PFSK-1 (cell line): Measurements from ENCODE around the gene CDC42EP2.

Experiments used
- POLR2AphosphoS5 ChIP-seq: IDR thresholded peaks from 2 replicates; pipeline ENCODE4 v1.6.1; 2012; ENCODE audit warnings: low read depth, mild to moderate bottlenecking, control low read depth, low read length, moderate library complexity
- REST ChIP-seq, 2 experiments: IDR thresholded peaks; 2 replicates each; pipeline versions ENCODE4 v1.6.1 to v1.8.0; 2011 to 2012; ENCODE audit warnings: low read depth in 2 of 2, low read length in 2 of 2, control low read depth in 1 of 2, inconsistent platforms in 1 of 2, mild to moderate bottlenecking in 1 of 2, moderate library complexity in 1 of 2; ENCODE audit not compliant: insufficient read depth in 1 of 2
- SIN3A ChIP-seq: IDR thresholded peaks from 2 replicates; pipeline ENCODE4 v1.6.1; 2012; ENCODE audit warnings: mild to moderate bottlenecking, low read length, moderate library complexity, borderline replicate concordance; ENCODE audit not compliant: insufficient read depth
- TAF1 ChIP-seq: IDR thresholded peaks from 2 replicates; pipeline ENCODE4 v1.6.1; 2012; ENCODE audit warnings: low read length, control low read depth, borderline replicate concordance; ENCODE audit not compliant: insufficient read depth

DNA sequence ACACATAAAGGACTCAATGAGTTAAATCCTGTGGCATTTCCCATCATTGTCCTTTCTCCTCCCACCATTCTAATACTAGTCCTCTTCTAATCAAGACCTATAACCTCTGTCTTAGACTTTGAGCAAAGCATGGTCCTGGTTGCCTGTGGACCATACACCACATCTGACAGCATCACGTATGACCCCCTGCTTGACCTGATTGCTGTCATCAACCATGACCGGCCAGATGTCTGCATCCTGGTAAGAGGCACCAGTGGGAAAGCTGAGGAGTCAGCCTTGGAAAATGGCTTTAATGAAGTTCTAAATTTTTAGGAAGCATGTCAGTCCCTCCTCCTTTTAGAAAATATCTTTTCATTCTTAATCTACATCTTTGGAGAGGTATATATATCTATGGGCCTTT, 27.1 kb upstream of the CDC42EP2 start:
- TF ChIP-seq REST (IDR thresholded peaks at IDR 0.05; ENCODE audit: insufficient read depth in 1 of 2, low read depth in 2 of 2, low read length in 2 of 2) = no peak
- TF ChIP-seq TAF1 = no peak
- TF ChIP-seq POLR2AphosphoS5 = no peak
- TF ChIP-seq SIN3A = no peak
